Middle frontal gyrus (tissue), 1 donor: ENCODE data around the gene PKDCC.
"Not testable (repeated sequence)": the region's sequence is repeated elsewhere in the genome, so short reads cannot be mapped to it uniquely, and the experiment has no call there.

Source experiments
- DNase-seq: peaks from one replicate; pipeline ENCODE4 v3.0.0-alpha.2; 2015; ENCODE audit warnings: low spot score; ENCODE audit errors: extremely low spot score

PKDCC gene

GRCh38 chr2:42063431-42064171 is 15.8 kb downstream of the PKDCC start:
- DNase-seq: no peak

- DNase-seq: no peak
These were observed 16.7 kb downstream of the PKDCC start for GRCh38 chr2:42064417-42064942.

GRCh38 chr2:42065753-42066152 is 17.9 kb downstream of the PKDCC start:
- DNase-seq: not testable (repeated sequence)

- DNase-seq: not testable (repeated sequence)
These were observed 19.2 kb downstream of the PKDCC start for GRCh38 chr2:42067001-42067400.

GRCh38 chr2:42067521-42067920 is 19.7 kb downstream of the PKDCC start:
- no peak for DNase-seq

- no peak for DNase-seq
These were observed 20.9 kb downstream of the PKDCC start for GRCh38 chr2:42068571-42069178.

- no peak for DNase-seq
These were observed 21.7 kb downstream of the PKDCC start for GRCh38 chr2:42069568-42069967.

- DNase-seq: no peak
These were observed 24.0 kb downstream of the PKDCC start for GRCh38 chr2:42071791-42072190.

GRCh38 chr2:42072349-42073118 is 24.7 kb downstream of the PKDCC start:
- no peak for DNase-seq

GRCh38 chr2:42073739-42074503 is 26.1 kb downstream of the PKDCC start:
- no peak for DNase-seq

- no peak for DNase-seq
These were observed 26.8 kb downstream of the PKDCC start for GRCh38 chr2:42074661-42075060.

- DNase-seq: no peak
These were observed 28.8 kb downstream of the PKDCC start for GRCh38 chr2:42076357-42077225.

- no peak for DNase-seq
These were observed 29.5 kb downstream of the PKDCC start for GRCh38 chr2:42077343-42077742.

- no peak for DNase-seq
These were observed 32.0 kb downstream of the PKDCC start for GRCh38 chr2:42079737-42080287.

- DNase-seq: not testable (repeated sequence)
These were observed 33.3 kb downstream of the PKDCC start for GRCh38 chr2:42081151-42081550.

GRCh38 chr2:42082016-42082415 is 34.2 kb downstream of the PKDCC start:
- no peak for DNase-seq

- DNase-seq: no peak
These were observed 36.4 kb downstream of the PKDCC start for GRCh38 chr2:42084231-42084671.

- DNase-seq: not testable (repeated sequence)
These were observed 37.2 kb downstream of the PKDCC start for GRCh38 chr2:42085070-42085469.

GRCh38 chr2:42085706-42086487 is 38.1 kb downstream of the PKDCC start:
- DNase-seq: no peak
